Activated CD8-positive, alpha-beta memory T cell treated with anti-CD3 and anti-CD28 coated beads, Interleukin-2, amount 50 U/mL, for 1 hour (primary cell): ENCODE results near the gene NCS1.
"Not testable (repeated sequence)": the region's sequence is repeated elsewhere in the genome, so short reads cannot be mapped to it uniquely, and the experiment has no call there.

ENCODE experiments used
- DNase-seq: peaks from one replicate; pipeline ENCODE4 v3.0.0-alpha.2; 2020; ENCODE audit errors: extremely low read depth

Gene NCS1

DNA sequence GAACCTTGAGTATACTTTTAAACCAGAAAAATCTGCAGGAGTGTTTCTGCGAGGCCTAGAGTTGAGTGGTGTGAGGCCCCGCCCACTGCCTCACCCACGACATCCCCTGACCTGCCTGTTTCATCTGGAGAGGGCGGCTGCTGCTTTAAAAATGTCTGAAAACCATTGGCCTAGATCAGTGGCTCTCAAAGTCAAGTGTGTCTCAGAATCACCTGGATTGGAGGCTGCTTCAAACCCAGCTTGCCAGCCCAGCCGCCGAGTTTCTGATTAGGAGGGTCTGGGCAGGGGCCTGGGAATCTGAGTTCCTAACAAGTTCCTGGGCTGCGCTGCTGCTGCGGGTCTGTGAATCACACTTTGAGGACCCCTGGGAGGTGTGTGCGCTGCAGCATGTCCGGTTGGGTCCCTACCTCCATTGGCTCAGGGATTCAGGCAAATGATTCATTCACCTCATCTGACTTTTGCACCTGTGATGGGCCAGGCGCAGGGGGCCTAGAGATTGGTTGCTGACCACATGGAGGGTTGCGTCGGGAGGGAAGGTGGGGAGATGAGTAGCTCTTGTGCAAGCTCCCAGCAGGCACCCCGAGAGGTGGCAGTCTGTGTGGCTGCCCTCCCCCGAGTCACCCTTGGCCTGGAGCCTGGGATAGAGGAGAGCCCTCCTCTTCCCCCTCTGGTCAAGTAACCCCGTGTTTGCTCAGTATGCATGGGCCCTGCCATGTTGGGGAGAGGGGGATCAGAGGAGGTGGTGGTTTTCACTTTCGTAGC lies 65.7 kb downstream of the NCS1 start:
- DNase-seq: no peak

DNA sequence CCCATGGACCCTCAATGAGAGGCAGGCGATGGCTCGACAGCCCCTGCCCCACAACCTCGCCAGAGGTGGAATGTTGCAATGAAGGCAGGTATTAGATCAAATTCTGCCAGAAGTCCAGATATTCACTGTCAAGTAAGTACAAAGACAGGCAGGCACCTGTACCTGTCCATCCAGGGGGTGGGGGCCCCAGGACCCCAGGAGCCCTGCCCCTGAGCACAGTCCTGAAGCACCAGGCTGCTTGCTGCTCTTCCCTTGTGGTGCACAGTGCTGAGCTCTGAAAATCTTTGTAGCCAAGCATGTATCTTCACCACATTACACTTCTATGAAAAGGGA lies 67.1 kb downstream of the NCS1 start:
- no peak for DNase-seq

DNA sequence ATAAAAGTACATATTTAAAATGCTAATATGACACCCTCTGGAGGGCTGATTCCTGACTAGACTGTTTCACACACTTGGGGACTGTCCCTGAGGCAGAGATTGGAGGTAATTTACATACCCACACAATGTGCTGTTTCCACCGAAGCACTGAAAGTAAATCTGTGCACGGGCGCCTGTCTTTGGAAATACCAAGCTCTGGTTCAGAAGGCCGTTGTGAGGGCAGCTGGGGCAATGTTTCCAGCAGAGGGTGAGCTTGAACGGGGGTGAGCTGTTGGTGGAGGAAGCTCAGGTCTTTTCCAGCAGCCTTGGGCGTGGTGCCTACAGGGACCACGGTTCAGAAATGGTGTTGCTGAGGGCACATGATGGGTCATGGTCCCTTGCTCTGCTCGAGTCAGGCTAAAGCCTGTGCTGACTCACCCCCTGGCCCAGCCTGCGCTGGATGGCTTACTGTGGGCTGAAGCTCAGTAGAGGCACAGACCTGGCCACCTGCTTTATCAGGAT lies 67.6 kb downstream of the NCS1 start:
- no peak for DNase-seq

DNA sequence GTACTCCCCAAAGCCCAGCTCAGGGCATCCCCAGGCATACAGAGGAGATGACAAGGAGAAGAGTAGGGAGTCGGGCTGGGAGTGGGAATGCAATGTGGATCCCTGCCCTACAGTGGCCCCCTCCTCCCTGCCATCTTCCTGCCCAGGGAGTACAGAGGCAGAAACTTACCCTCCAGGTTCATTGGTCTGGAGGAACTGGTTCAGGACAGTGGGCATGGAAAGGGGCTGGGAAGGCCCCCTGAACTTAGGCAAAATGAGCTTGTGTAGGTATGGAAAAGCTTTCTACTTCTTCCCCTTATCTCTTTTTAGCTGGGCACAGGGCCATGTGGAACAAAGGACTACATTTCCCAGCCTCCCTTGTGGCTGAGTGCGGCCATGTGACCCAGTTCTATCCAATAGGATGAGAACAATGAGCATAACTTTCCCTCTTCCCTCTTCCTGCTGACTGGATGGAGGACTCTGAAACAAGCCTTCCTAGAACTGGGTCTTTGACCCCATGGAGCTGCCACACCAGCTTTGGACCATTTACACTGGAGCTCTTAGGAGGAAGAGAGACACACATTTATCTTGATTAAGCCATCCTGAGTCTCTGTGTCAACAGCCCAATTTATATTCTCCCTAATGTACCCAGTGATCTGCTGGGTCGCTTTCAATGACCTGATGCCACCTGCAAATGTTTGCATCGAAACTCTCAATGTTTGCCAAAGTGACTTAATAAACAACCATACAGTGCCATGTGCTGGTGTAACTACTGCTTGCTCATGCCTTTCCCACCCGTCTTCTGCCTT lies 68.4 kb downstream of the NCS1 start:
- DNase-seq: no peak

DNA sequence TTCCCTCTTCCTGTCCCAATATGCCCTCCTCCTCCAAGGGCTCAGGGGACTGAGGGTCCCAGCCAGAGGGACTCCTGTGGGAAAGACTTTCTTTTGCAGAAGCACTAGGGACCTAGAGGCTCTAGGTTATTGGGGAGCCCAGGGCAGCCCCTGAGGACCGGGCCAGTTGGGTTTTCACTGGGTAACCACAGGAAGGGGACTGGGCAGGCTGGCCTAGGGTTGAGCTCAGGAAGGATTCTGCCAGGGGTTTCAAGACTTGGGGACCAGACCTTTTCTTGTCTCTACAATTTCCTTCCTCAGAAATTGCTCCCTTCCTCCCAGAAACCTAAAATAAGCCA lies 69.0 kb downstream of the NCS1 start:
- DNase-seq: no peak

DNA sequence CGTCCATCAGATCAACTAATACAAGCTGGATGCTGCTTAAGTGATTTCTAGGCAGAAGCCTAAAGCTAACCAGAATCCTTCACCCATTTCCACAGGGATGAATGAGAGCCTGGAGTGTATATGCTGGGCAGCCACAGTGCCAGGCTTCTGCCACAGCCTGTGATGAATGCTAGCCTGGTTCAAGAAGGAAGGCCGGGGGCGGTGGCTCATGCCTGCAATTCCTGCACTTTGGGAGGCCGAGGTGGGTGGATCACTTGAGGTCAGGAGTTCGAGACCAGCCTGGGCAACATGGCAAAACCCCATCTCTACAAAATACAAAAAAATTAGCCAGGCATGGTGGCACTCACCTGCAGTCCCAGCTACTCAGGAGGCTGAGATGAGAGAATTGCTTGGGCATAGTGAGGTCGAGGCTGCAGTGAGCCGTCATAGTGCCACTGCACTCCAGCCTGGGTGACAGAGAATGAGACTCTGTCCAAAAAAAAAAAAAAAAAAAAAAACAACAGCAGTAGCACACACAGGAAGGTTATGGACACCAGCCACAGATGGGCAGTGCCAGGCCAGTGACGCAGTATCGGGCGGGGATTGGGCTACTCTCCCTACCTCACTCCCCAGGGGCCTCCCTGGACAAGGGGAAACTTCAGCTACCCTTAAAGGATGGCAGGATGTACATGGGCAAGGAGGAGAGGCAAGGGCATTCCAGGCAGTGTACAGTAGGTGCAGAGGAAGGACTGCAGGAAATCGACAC lies 70.2 kb downstream of the NCS1 start:
- no peak for DNase-seq

DNA sequence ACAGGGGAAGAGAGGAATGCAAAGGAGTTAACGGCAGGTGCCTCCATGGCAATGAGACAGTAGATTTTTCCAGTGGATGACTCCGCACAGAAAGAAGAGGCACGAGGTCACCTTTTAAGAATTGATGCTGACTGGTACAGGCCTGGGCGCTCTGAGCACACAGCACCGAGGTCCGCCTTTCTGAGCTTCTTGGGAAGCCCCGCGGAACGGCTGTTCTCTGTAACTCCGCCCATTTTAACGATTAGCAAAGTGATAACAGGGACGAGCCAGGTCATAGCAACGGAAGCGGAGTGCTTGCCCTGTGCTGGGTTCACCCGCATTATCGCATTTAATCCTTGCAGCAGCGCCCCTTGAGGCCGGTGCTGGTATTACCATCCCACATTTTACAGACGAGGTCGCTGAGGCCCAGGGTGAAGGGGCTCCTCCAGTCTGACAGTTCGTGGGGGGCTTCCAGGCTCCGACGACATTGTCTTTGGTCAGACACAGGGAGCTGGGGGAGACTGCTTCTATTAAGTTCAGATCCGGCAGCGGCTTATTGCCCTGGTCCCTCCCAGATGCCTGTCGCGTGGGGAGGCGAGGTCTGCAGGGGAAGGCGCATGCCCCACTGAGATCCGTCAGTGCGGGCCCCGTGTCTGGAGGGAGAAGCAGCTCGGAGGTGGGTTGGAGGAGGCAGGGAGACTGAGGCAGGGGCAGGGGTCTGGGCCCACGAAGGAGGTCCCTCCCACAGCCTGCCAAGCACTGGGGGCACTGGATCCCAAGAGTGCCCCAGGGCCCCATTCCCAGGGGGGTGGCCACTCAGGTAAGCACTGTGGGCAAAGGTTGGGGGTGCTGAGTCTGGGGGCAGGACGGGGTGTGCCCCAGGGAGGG lies 71.0 kb downstream of the NCS1 start:
- DNase-seq: peak; percentile 33

DNA sequence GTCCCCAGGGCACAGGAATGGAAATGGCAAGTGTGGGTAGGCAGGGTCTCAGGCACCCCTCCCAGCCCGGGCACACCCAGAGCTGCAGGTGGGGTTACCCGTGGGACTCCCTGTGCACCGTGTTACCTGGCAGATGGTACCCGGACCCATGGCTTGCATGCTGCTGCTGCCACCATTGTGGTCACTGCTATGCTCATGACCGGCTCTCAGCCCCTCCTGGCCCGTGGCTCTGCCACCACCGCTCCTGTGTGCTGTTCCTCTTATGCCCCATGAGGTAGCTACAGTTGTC lies 71.6 kb downstream of the NCS1 start:
- DNase-seq: no peak

DNA sequence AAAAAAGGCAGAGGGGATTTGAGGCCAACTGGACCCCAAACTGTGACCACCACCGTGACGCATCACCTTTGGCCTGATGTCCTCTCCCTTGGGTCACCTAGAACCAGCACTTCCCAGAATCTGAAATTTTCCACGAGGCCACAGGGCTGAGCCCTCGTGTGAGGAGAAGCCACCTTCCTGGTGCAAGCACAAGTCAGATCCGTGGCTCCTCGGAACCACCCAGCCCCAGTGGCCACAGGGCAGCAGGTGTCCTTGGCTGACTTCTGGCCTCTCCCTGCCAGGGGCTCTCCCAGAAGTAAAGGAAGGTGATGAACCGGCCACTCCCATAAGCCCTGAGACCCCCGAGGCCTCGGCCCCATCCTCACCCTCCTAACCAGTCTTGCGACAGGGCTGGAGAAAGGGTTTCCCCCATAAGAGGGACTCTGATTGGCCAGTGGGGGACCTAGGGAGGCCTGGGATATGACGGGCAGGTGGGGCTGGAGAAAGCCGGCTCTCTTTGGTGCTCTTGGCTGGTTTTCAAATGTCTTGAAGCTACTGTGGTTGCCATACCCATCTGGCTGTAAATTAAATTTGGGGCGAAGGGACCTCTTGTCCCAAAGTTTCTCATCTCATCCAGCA lies 72.5 kb downstream of the NCS1 start:
- DNase-seq: no peak

DNA sequence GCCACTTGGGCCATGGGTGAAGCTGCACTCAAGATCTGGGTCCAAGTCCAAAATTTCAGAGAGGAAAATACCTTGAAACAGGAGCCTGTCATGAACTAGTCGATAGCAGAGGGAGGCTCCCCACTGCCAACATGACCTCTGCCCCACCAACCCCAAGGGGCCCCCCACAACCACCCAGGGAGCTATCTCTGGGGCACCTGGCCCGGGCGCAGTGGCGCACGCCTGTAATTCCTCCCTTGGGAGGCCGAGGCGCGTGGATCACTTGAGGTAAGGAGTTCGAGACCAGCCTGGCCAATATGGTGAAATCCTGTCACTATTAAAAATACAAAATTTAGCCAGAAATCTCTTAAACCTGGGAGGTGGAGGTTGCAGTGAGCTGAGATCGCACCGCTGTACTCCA lies 73.3 kb downstream of the NCS1 start:
- DNase-seq: no peak

DNA sequence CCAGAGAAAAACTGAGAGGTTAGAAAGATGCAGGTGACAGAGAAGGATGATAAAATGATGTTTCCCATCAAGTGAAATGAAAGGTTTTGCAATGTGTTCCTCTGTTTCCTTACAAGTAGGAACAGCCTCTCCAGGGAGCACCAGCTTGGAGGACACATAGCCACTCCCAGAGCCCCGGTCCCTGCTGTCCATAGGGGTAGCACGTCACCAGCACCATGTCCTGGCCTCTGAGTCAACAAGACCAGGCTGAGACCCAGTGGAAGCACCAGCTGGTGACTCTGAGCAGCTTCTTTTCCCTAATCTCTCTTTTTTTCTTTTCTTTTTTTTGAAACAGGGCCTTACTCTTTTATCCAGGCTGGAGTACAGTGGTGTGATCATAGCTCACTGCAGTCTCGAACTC lies 73.9 kb downstream of the NCS1 start:
- no peak for DNase-seq

DNA sequence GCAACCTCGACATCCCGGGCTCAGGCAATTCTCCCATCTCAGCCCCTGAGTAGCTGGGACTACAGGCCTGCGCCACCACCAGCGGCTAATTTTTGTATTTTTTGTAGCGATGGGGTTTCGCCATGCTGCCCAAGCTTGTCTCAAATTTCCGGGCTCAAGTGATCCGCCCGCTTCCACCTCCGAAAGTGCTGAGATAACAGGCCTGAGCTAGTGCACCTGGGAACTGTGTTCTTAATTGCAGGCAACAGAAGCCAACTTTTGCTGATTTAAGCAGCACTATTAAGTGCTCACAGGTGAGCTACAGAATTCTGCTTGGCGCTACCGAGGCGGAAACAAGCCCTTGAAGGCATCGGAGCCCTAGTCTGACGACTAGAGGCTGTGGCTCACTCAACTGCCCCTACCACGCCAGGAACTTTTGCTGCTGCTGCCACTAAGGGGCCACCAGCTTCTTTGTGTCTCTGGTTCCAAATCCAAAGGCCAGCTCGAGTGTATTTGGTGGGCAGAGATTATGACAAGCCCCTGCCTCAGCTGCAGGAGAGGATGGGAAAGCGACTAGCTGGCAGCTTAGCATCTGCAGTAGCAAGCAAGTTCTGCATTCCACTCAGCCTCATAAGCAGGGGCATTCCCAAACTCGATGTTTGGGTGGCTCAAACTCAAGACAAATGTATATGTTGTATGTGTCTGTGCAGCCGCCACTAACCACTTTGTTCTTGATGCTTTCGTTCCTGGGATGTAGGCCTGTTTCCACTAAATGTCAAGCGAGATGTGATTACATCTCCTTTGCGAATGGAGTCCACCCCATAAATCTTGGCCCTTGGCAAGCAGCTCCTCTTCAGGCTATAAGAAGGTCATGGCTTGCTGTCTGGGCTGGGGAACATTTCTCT lies 82.8 kb downstream of the NCS1 start:
- DNase-seq: no peak

DNA sequence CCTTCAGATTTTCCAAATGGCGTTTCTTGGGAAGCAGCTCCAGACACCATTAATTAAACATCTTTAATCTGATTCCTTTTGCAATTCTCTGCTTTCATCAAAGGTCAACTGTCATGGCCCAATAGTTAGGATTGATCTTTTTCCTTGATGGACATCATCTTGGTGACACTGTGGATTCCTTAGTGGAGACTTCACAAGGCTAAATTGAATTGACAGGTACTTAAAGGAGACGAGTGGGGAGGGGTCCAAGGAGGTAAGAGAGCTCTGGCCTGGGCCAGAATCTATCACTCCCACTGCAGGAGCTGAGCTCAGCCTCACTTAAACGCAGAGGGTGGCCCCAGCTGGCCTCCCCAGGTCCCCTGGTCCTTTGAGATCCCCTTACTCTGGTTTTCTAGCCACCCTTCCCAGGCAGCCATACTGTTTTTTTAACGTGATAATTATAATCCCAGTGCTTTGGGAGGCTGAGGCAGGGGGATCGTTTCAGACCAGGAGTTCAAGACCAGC lies 83.5 kb downstream of the NCS1 start:
- DNase-seq: no peak

DNA sequence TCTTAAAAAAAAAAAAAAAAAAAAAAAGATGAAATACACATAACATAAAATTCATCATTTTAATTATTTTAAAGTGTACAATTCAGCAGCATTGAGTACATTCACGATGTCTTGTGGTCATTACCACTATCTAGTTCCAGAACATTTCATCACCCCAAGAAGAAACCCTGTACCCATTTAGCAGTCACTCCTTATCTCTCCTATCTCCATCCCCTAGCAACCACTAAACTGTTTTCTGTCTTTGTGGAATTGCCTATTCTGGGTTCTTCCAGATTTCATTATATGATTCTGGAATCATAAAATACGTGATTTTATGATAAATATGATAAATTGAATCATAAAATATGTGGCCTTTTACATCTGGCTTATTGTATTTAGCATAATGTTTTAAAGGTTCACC lies 84.4 kb downstream of the NCS1 start:
- no peak for DNase-seq

DNA sequence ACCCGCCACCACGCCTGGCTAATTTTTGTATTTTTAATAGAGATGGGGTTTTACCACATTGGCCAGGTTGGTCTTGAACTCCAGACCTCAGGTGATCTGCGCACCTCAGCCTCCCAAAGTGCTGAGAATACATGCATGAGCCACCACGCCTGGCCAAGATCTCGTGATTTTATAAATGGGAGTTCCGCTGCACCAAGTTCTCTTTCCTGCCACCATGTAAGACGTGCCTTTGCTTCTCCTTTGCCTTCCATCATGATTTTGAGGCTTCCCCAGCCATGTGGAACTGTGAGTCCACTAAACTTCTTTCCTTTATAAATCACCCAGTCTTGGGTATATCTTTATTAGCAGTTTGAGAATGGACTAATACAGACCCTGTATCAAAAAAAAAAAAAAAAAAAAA lies 85.9 kb downstream of the NCS1 start:
- not testable (repeated sequence) for DNase-seq

DNA sequence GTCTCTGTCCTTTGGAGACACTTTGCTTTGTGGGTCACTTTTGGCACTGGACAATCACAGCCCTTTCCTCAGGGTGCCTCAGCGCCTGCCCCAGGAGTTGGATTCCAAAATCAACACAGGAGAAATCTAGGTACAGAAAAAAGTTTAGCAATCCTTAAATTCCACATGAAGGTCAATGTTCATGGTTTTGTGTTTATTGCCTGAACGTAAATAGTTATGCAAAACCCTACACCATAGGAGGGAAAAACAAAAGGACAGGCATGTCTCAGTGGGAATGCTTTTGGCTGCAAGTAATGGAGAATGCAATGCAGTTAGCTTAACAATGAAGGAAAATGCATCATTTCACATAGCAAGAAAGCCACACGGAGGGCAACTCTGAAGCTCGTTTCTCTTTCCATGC lies 86.8 kb downstream of the NCS1 start:
- no peak for DNase-seq

DNA sequence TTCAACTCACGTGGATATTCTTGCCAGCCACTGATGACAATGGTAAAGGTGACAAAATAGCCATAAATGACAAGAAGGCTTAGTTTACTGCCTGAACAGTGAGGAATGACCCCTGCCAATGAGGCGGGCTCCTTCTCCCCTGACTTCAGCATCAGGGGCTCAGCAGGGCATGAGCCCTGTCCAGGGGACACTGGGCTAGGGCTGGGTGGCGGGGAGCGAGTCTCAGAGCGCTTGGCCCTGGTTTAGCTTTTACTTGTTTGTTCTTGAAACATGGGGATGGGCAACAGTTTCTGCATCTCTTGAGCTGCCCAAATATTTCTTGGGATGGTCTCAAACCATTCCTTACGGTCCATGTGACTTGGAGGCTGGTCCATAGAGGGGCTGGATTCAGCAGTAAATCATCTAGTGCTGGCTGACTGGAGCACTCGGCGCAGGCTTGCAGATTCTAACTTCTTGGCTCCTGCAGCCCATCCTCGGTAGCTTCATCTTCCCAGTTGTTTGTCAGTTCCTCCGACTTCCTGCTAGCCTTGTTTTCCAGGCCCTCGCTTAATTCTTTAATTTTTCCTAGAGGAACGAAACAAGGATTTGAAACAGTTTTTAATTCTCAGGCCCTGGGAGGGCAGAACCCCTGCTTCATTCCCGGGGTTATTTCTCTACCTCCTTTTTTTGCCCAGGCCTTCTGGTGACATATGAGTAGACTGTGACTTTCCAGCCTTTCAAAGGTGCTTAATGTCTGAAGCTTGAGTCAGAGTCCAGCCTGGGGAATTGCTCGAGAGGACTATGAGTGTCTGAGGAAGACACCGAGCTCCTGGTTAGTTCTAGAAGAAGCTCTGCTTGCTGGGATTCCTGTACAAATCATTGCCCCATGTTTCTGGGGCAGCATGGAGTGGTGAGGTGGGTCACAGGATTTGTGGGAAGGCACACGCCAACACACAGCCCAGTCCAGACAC lies 88.9 kb downstream of the NCS1 start:
- DNase-seq: no peak

DNA sequence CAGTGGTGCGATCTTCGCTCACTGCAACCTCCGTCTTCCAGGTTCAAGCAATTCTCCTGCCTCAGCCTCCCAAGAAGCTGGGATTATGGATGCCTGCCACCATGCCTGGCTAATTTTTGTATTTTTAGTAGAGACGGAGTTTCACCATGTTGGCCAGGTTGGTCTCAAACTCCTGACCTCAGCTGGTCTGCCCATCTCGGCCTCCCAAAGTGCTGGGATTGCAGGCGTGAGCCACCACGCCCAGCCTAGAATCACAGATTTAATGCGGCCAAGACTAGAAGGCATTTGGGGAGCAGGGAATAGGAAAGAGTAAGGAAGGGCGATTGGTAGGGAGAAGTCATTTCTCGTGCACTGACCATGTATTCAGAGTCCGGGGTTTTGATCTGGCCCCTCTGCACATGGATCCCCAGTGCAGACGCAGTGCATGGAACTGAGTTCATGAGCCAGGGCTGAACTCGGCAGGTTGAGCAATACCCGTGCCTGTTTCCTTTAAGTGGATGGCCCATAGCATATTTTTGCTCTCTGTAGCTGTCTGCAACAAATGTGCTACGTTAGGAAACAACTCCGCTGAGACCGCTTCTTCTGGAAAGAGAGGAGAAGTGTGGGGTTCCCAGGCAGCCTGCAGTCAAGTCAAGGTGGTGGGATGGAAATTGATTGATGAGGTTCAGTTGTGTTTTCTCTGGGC lies 90.0 kb downstream of the NCS1 start:
- no peak for DNase-seq

DNA sequence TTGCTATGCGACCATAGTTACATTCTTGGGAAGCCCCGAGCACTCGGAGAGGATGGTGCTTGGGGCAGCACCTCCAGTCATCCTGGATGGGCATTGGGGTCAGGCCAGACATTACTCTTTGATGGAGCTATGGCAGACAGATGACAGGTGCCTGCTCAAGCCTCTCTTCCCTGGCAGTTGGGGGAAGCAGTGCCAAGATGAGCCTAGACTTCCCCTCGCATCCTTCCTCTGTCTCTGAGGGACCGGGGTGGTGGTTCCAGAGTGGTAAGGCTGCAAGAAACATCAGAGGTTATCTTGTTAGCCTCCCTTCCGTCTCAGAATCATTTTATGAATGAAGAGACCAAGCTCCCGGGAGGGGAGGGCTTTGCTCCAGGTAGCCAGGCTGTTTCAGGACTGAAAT lies 90.6 kb downstream of the NCS1 start:
- DNase-seq: no peak
